OCI-M1 (cell line): Measurements from ENCODE around the gene FCSK.
"Not testable (repeated sequence)": the region's sequence is repeated elsewhere in the genome, so short reads cannot be mapped to it uniquely, and the experiment has no call there.

Experiments
- DNase-seq: peaks from one replicate; lab custom pipeline; 2025; lab: John Stamatoyannopoulos, UW

The FCSK gene

GRCh38 chr16:70454222-70455034 is at the start of gene FCSK:
TSS of gene FCSK (plus strand) at chr16:70454595. CDS start at chr16:70463191, 8,596 bp downstream.
- peak; percentile 87 for DNase-seq

- not testable (repeated sequence) for DNase-seq
Observed at GRCh38 chr16:70406104-70406503, 48.3 kb upstream of the FCSK start.

- DNase-seq = no peak
Observed at GRCh38 chr16:70407811-70408274, 46.6 kb upstream of the FCSK start.

GRCh38 chr16:70410734-70411133 is 43.7 kb upstream of the FCSK start:
- no peak for DNase-seq

GRCh38 chr16:70412385-70412784 is 42.0 kb upstream of the FCSK start:
- DNase-seq = no peak

GRCh38 chr16:70413572-70413971 is 40.8 kb upstream of the FCSK start:
- DNase-seq = not testable (repeated sequence)

GRCh38 chr16:70416748-70417616 is 37.4 kb upstream of the FCSK start:
- no peak for DNase-seq

GRCh38 chr16:70417661-70418060 is 36.7 kb upstream of the FCSK start:
- DNase-seq = no peak

GRCh38 chr16:70418274-70418992 is 36.0 kb upstream of the FCSK start:
- no peak for DNase-seq

GRCh38 chr16:70418993-70419318 is 35.4 kb upstream of the FCSK start:
- no peak for DNase-seq

- peak; percentile 38 for DNase-seq
Observed at GRCh38 chr16:70419384-70420327, 34.7 kb upstream of the FCSK start.

GRCh38 chr16:70421014-70421413 is 33.4 kb upstream of the FCSK start:
- no peak for DNase-seq

- DNase-seq = peak; percentile 12
Observed at GRCh38 chr16:70421473-70422311, 32.7 kb upstream of the FCSK start.

- no peak for DNase-seq
Observed at GRCh38 chr16:70422543-70422942, 31.9 kb upstream of the FCSK start.

GRCh38 chr16:70427786-70428177 is 26.6 kb upstream of the FCSK start:
- DNase-seq = no peak

GRCh38 chr16:70428178-70428998 is 26.0 kb upstream of the FCSK start:
- peak; percentile 99 for DNase-seq

GRCh38 chr16:70429888-70430666 is 24.3 kb upstream of the FCSK start:
- no peak for DNase-seq

- DNase-seq = peak; percentile 85
Observed at GRCh38 chr16:70430667-70431536, 23.5 kb upstream of the FCSK start.
